ENCODE measurements around the gene RPL36A. TPM values are rescaled to one million over a fixed set of nuclear protein-coding genes. Genes with fewer than 3 reads are reported as not detected.

The RPL36A gene
- total RNA-seq (1,000 to 10,000 TPM in 3 of 7 donors, 100 to 1,000 TPM in 4; 151 to 3,237 (median 224) TPM), polyA plus RNA-seq (1,000 to 10,000 TPM; 4,155 to 7,329 (median 5,596) TPM)
- long read RNA-seq, donor 1, transcript RPL36A-203 (5 exons, 910 nt), result major isoform, 54 of 77 reads
- long read RNA-seq, donor 1, transcript RPL36A-208 (2 exons, 547 nt), result minor isoform, 7 of 77 reads
- long read RNA-seq, donor 1, transcript RPL36A-202 (4 exons, 691 nt), result minor isoform, 9 of 77 reads
- long read RNA-seq, donor 1, partial matches to known transcripts, result 0 of 77 reads
- long read RNA-seq, donor 1, other reads (novel, unspliced or antisense), result 0 of 77 reads
- long read RNA-seq, donor 2, transcript RPL36A-202 (4 exons, 691 nt), result minor isoform, 5 of 47 reads
- long read RNA-seq, donor 2, transcript RPL36A-203 (5 exons, 910 nt), result major isoform, 34 of 47 reads
- long read RNA-seq, donor 2, partial matches to known transcripts, result 0 of 47 reads
- long read RNA-seq, donor 2, other reads (novel, unspliced or antisense), result 0 of 47 reads

DNA sequence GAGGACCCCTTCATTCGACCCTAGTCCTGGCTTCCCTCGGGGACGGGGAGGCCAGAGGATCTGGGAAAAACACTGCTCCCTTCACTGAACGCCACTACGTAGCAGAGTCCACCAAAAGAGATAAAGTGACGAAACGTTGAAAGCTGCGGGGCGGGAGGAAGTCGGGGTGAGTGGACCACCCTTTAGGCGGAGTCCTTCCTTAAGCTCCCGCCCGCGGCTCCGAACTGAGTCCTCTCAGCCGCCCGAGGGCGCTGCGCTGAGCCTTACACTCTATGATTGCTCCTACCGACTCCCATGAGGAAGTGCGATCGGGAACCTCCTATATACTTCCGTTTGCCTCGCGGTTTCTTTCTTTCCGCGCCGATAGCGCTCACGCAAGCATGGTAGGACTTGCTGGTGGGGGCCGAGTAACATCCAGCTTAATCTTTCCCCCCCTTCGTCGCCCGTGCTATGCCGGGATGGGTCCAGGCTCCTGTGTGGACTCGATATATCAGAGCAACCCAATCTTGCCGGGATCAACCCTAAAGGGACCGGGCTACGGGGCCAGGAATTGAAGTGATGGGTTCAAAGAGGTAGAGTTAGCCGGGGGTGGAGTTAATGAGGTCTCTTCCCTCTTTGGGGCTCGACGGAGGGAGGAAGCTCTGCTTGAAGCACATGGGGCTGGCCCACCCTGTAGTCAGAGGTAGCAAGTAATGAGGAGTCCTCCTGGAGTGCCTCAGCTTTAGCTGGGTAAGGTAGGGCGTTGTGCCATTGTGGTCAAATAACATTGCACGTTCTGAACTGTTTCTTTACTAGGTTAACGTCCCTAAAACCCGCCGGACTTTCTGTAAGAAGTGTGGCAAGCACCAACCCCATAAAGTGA, at the start of gene RPL36A:
TSS of gene RPL36A (plus strand) at position 348 of the 862 bp plus-strand sequence. CDS start at position 381, 33 bp downstream.
- Histone ChIP-seq H3K4me3 (peak within 1 kb of the TSS; percentile 34 to 75 (median 48)), H3K27ac (peak within 1 kb of the TSS; percentile 48 to 84 (median 76)), H3K4me1 (peaks cover 0 to 52% (median 19%) of the 10 kb centered on the region in 6 donors), H3K9me3 (no peaks in the 10 kb centered on the region), H3K27me3 (replicated peaks in 1 of 7) (no peaks in the 10 kb centered on the region), H3K36me3 (peaks cover 0 to 29% (median 2%) of the 10 kb centered on the region in 6 donors)
- TF ChIP-seq POLR2A (IDR thresholded peaks at IDR 0.05) (peak in 2 of 3 donors; percentile 62 to 64), POLR2AphosphoS5 (IDR thresholded peaks at IDR 0.05) (peak; percentile 80 to 98 (median 91))
- TF ChIP-seq, protein P1, sequence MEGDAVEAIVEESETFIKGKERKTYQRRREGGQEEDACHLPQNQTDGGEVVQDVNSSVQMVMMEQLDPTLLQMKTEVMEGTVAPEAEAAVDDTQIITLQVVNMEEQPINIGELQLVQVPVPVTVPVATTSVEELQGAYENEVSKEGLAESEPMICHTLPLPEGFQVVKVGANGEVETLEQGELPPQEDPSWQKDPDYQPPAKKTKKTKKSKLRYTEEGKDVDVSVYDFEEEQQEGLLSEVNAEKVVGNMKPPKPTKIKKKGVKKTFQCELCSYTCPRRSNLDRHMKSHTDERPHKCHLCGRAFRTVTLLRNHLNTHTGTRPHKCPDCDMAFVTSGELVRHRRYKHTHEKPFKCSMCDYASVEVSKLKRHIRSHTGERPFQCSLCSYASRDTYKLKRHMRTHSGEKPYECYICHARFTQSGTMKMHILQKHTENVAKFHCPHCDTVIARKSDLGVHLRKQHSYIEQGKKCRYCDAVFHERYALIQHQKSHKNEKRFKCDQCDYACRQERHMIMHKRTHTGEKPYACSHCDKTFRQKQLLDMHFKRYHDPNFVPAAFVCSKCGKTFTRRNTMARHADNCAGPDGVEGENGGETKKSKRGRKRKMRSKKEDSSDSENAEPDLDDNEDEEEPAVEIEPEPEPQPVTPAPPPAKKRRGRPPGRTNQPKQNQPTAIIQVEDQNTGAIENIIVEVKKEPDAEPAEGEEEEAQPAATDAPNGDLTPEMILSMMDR (IDR thresholded peaks at IDR 0.05 in 8 of 11, conservative IDR thresholded peaks at IDR 0.05 in 3 of 11), result peak; percentile 52 to 82 (median 70)
- DNase-seq, result peak; percentile 96
- intact Hi-C loops (cut with DNase I; ENCODE audit: low total_unique reads), result no loop called here
- 0 to 47% (median 0%) methylated on average over 30 to 47 of the region's 47 CpGs for WGBS, 5 donors

GRCh38 chrX:101347859-101348451, 42.9 kb upstream of the RPL36A start:
- Histone ChIP-seq H3K27me3 (replicated peaks in 1 of 7) (peaks cover 0 to 3% (median 0%) of the 10 kb centered on the region in 7 donors), H3K36me3 (peaks cover 0 to 46% (median 0%) of the 10 kb centered on the region in 6 donors), H3K9me3 (no peaks in the 10 kb centered on the region), H3K4me3 (peak overlapping the region; percentile 47 to 81 (median 60)), H3K27ac (peak overlapping the region in 5 of 8 donors; percentile 82 to 91 (median 88)), H3K4me1 (peaks cover 0 to 28% (median 14%) of the 10 kb centered on the region in 6 donors)
- DNase-seq, result no peak
- TF ChIP-seq, protein P1 (IDR thresholded peaks at IDR 0.05 in 8 of 11, conservative IDR thresholded peaks at IDR 0.05 in 3 of 11), result no peak
- TF ChIP-seq POLR2A (IDR thresholded peaks at IDR 0.05) (no peak), POLR2AphosphoS5 (IDR thresholded peaks at IDR 0.05) (no peak)
- 0 to 36% (median 0%) methylated on average over 6 to 14 of the region's 14 CpGs for WGBS, 5 donors
- intact Hi-C loops (cut with DNase I; ENCODE audit: low total_unique reads), result no loop called here

GRCh38 chrX:101348452-101349192, 42.2 kb upstream of the RPL36A start, which contains the start of gene TIMM8A:
Gene TIMM8A, minus strand, starts transcription at chrX:101348742. Its CDS starts 78 bp downstream, at chrX:101348664.
- intact Hi-C loops (cut with DNase I; ENCODE audit: low total_unique reads), result no loop called here
- WGBS, 5 donors, result 0 to 31% (median 0%) methylated on average over 30 to 55 of the region's 55 CpGs

More at GRCh38 chrX:101348452-101349192, 42.2 kb upstream of the RPL36A start, which contains the start of gene TIMM8A:
- TF ChIP-seq POLR2A (IDR thresholded peaks at IDR 0.05) (peak in 1 of 3 donors; percentile 12), POLR2AphosphoS5 (IDR thresholded peaks at IDR 0.05) (peak; percentile 91 to 95 (median 93))
- TF ChIP-seq, protein P1 (IDR thresholded peaks at IDR 0.05 in 8 of 11, conservative IDR thresholded peaks at IDR 0.05 in 3 of 11), result no peak
- H3K4me3 ChIP-seq, result peak within 1 kb of the TSS; percentile 47 to 81 (median 60)
- H3K27me3 ChIP-seq (replicated peaks in 1 of 7), result peaks cover 0 to 3% (median 0%) of the 10 kb centered on the region in 7 donors
- H3K36me3 ChIP-seq, result peaks cover 0 to 53% (median 0%) of the 10 kb centered on the region in 6 donors
- DNase-seq, result peak; percentile 94
- H3K4me1 ChIP-seq, result peaks cover 0 to 28% (median 14%) of the 10 kb centered on the region in 6 donors
- no peaks in the 10 kb centered on the region for H3K9me3 ChIP-seq
- H3K27ac ChIP-seq, result peak within 1 kb of the TSS in 7 of 8 donors; percentile 78 to 91 (median 86)
